Calu3 (cell line): ENCODE results near the gene EFNB3. TPM values are rescaled to one million over a fixed set of nuclear protein-coding genes. Genes with fewer than 3 reads are reported as not detected.
A peak's percentile ranks its signal among the peaks of the same experiment; 100 is the strongest.

Experiments used
- BruUV-seq: library from RNA; stranded (reverse); fragments of 400-500 nt; replicated peaks from 2 replicates; lab custom pipeline; 2021; lab: Mats Ljungman, UMichigan
- CTCF ChIA-PET: fragments of 300-600 bp; sonication (Branson Sonifier 250); formaldehyde crosslinking; loops from one replicate; lab custom pipeline; 2022; ENCODE audit warnings: antibody characterized with exemption; lab: Charles Lee
- DNase-seq: peaks from one replicate; pipeline ENCODE4 v3.0.0; 2022
- H3K27ac Mint-ChIP-seq: one replicate; pipeline ENCODE4 v1.8.0; 2022; ENCODE audit warnings: mixed read lengths; ENCODE audit not compliant: unreplicated experiment
- H3K27me3 Mint-ChIP-seq: one replicate; pipeline ENCODE4 v1.8.0; 2022; ENCODE audit warnings: mixed read lengths; ENCODE audit not compliant: unreplicated experiment
- H3K36me3 Mint-ChIP-seq: one replicate; pipeline ENCODE4 v1.8.0; 2022; ENCODE audit warnings: mild to moderate bottlenecking, moderate library complexity, mixed read lengths; ENCODE audit not compliant: insufficient read depth, unreplicated experiment
- H3K4me1 Mint-ChIP-seq: one replicate; pipeline ENCODE4 v1.8.0; 2022; ENCODE audit warnings: mild to moderate bottlenecking, low read depth, mixed read lengths; ENCODE audit not compliant: unreplicated experiment
- H3K4me3 Mint-ChIP-seq: one replicate; pipeline ENCODE4 v1.8.0; 2022; ENCODE audit warnings: mild to moderate bottlenecking, low read depth, moderate library complexity, mixed read lengths; ENCODE audit not compliant: unreplicated experiment
- H3K9me3 Mint-ChIP-seq: one replicate; pipeline ENCODE4 v1.8.0; 2022; ENCODE audit warnings: low read depth, mixed read lengths; ENCODE audit not compliant: unreplicated experiment
- intact Hi-C: fragments of 100-400 bp; cut with micrococcal nuclease; formaldehyde crosslinking; loops from one replicate; pipeline ENCODE4 v1.10.0; 2022; ENCODE audit not compliant: unreplicated experiment
- total RNA-seq: library from RNA; stranded (reverse); gene quantifications from 2 replicates; pipeline ENCODE4 v1.2.3, GENCODE V29; 2022
- TF ChIP-seq, protein P1 (sequence below): fragments of 200-600 bp; IDR thresholded peaks from one replicate; pipeline ENCODE4 v1.8.0; 2022; ENCODE audit warnings: antibody characterized with exemption; ENCODE audit not compliant: unreplicated experiment

Gene EFNB3
- total RNA-seq, 1 experiment from 2014 or later: 0.38 TPM

DNA sequence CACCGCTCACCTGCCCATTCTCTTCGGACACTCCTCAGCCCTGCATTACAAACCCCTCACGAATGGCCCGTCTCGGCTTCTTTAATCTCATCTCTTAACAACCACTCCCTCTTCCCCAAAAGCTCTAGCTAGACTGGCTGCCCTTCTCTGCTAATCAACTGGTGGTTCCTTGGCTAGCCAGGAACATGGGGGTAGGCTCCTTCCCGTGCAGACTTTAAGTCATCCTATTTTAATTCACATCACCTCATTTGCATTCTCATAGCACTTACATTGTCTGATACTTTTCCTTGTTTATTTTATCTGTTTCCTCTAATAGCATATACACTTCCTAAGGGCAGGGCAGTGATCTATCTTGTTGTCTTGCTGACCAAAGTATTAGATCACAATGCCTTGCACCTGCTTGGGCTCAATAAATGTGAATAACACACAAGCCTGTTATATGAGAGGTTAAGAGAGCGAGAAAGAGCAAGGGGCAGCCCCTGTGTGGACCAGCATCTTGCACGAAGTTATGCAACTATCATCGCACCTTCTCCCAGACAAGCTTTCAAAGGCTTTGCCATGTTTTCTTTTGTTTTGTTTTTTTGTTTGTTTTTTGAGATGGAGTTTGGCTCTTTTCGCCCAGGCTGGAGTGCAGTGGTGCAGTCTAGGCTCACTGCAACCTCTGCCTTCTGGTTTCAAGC, 27.5 kb upstream of the EFNB3 start:
- peaks cover 3% of the 10 kb centered on the region for H3K9me3 Mint-ChIP-seq
- BruUV-seq: no TSS peak
- H3K36me3 Mint-ChIP-seq: peaks cover 48% of the 10 kb centered on the region
- no peaks in the 10 kb centered on the region for H3K4me1 Mint-ChIP-seq
- no peak for DNase-seq
- no peaks in the 10 kb centered on the region for H3K27me3 Mint-ChIP-seq
- H3K27ac Mint-ChIP-seq: no peak overlapping the region
- CTCF ChIA-PET: no interaction called here
- intact Hi-C loops: no loop called here
- TF ChIP-seq, protein P1, sequence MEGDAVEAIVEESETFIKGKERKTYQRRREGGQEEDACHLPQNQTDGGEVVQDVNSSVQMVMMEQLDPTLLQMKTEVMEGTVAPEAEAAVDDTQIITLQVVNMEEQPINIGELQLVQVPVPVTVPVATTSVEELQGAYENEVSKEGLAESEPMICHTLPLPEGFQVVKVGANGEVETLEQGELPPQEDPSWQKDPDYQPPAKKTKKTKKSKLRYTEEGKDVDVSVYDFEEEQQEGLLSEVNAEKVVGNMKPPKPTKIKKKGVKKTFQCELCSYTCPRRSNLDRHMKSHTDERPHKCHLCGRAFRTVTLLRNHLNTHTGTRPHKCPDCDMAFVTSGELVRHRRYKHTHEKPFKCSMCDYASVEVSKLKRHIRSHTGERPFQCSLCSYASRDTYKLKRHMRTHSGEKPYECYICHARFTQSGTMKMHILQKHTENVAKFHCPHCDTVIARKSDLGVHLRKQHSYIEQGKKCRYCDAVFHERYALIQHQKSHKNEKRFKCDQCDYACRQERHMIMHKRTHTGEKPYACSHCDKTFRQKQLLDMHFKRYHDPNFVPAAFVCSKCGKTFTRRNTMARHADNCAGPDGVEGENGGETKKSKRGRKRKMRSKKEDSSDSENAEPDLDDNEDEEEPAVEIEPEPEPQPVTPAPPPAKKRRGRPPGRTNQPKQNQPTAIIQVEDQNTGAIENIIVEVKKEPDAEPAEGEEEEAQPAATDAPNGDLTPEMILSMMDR: no peak
- no peak overlapping the region for H3K4me3 Mint-ChIP-seq

DNA sequence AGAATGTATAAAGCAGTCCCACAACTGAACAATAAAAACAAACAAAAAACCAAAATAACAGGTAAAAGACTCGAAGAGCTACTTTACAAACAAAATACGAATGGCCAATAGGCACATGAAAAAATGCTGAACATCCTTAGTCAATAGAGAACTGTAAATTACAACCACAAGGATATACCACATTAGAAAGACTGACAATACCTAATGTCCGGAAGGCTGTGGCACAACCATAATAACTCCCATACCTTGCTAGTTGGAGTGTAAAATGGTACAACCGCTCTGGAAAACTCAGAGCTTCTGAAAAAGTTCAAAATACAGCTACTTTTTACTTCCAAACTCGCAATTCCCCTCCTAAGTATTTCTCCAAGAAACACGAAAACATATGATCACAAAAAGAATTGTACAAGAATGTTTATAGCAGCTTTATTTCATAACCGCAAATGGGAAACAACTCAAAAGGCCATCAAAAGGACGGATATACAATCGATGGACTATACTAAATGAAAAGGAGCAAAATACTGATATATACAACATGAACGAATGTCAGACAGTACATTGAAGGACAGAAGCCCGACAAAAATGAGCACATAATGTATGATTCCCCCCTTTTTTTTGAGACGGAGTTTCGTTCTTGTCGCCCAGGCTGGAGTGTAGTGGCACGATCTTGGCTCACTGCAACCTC, 20.0 kb upstream of the EFNB3 start:
- peaks cover 50% of the 10 kb centered on the region for H3K36me3 Mint-ChIP-seq
- BruUV-seq: no TSS peak
- no peaks in the 10 kb centered on the region for H3K27me3 Mint-ChIP-seq
- DNase-seq: no peak
- TF ChIP-seq, protein P1: no peak
- CTCF ChIA-PET: no interaction called here
- no peaks in the 10 kb centered on the region for H3K9me3 Mint-ChIP-seq
- peak overlapping the region; percentile 86 for H3K4me3 Mint-ChIP-seq
- intact Hi-C loops: loop anchor here (5.0 to 10.0 kb wide), 3 partner anchors 53 to 330 kb away; partner anchors contain the start of genes KCTD11, SHBG and TMEM95
- H3K27ac Mint-ChIP-seq: peak overlapping the region; percentile 56
- H3K4me1 Mint-ChIP-seq: no peaks in the 10 kb centered on the region

DNA sequence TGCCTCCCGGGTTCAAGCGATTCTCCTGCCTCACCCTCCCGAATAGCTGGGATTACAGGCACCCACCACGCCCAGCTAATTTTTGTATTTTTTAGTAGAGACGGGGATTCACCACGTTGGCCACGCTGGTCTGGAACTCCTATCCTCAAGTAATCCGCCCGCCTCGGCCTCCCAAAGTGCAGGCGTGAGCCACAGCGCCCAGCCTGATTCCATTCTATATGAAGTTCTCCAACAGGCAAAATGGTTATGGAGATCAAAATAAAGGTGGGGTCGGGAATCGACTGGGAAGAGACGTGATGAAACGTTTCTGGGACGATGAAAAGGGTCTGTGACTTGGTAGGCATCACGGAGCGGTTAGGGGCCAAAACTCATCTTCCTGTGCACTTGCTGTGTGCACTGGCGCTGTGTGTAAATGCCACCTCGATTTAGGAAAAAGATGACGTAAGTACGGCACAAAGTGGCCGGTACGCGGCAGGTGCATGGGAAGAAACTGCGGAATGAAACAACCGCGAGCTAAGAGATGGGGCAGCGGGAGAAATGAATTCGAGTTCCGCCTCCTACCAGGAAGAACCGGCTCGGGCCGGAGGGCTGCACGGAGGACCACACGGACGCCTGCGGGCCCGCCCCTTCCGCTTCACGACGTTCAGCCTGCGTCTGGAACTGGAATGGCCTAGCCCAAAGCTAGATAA, 19.3 kb upstream of the EFNB3 start:
- H3K27me3 Mint-ChIP-seq: no peaks in the 10 kb centered on the region
- TF ChIP-seq, protein P1: no peak
- H3K9me3 Mint-ChIP-seq: no peaks in the 10 kb centered on the region
- peak overlapping the region; percentile 99 for H3K27ac Mint-ChIP-seq
- BruUV-seq: no TSS peak
- intact Hi-C loops: loop anchor here (5.0 to 10.0 kb wide), 3 partner anchors 53 to 331 kb away; partner anchors contain the start of genes KCTD11, SHBG and TMEM95
- peak; percentile 89 for DNase-seq
- peak overlapping the region; percentile 86 for H3K4me3 Mint-ChIP-seq
- H3K36me3 Mint-ChIP-seq: peaks cover 50% of the 10 kb centered on the region
- CTCF ChIA-PET: no interaction called here
- H3K4me1 Mint-ChIP-seq: no peaks in the 10 kb centered on the region
